ENCODE measurements around the gene ZBTB1. TPM values are rescaled to one million over a fixed set of nuclear protein-coding genes. Genes with fewer than 3 reads are reported as not detected.

ZBTB1 gene
- total and polyA plus RNA-seq, 2 experiments from 2014 or later = 28.5 to 31.4 TPM

DNA sequence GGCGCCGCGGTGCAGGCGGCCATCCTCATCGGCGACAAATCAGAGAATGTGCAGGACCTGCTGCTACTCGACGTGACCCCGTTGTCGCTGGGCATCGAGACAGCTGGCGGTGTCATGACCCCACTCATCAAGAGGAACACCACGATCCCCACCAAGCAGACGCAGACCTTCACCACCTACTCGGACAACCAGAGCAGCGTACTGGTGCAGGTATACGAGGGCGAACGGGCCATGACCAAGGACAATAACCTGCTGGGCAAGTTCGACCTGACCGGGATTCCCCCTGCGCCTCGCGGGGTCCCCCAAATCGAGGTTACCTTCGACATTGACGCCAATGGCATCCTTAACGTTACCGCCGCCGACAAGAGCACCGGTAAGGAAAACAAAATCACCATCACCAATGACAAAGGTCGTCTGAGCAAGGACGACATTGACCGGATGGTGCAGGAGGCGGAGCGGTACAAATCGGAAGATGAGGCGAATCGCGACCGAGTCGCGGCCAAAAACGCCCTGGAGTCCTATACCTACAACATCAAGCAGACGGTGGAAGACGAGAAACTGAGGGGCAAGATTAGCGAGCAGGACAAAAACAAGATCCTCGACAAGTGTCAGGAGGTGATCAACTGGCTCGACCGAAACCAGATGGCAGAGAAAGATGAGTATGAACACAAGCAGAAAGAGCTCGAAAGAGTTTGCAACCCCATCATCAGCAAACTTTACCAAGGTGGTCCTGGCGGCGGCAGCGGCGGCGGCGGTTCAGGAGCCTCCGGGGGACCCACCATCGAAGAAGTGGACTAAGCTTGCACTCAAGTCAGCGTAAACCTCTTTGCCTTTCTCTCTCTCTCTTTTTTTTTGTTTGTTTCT lies 37.6 kb downstream of the ZBTB1 start:
- H3K4me3 ChIP-seq = no peak overlapping the region
- TF ChIP-seq, protein P1, sequence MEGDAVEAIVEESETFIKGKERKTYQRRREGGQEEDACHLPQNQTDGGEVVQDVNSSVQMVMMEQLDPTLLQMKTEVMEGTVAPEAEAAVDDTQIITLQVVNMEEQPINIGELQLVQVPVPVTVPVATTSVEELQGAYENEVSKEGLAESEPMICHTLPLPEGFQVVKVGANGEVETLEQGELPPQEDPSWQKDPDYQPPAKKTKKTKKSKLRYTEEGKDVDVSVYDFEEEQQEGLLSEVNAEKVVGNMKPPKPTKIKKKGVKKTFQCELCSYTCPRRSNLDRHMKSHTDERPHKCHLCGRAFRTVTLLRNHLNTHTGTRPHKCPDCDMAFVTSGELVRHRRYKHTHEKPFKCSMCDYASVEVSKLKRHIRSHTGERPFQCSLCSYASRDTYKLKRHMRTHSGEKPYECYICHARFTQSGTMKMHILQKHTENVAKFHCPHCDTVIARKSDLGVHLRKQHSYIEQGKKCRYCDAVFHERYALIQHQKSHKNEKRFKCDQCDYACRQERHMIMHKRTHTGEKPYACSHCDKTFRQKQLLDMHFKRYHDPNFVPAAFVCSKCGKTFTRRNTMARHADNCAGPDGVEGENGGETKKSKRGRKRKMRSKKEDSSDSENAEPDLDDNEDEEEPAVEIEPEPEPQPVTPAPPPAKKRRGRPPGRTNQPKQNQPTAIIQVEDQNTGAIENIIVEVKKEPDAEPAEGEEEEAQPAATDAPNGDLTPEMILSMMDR (IDR thresholded peaks at IDR 0.05; ENCODE audit: low read depth, low read length) = no peak
- no peaks in the 10 kb centered on the region for H3K4me1 ChIP-seq (ENCODE audit: low read depth)
- H3K27ac ChIP-seq = no peak overlapping the region
- H3K27me3 ChIP-seq = peaks cover 9% of the 10 kb centered on the region
- DNase-seq (ENCODE audit: low read depth in 1 of 2, low spot score in 1 of 2) = no peak
- H3K9me3 ChIP-seq (ENCODE audit: low read depth) = no peaks in the 10 kb centered on the region
- no peaks in the 10 kb centered on the region for H3K36me3 ChIP-seq

DNA sequence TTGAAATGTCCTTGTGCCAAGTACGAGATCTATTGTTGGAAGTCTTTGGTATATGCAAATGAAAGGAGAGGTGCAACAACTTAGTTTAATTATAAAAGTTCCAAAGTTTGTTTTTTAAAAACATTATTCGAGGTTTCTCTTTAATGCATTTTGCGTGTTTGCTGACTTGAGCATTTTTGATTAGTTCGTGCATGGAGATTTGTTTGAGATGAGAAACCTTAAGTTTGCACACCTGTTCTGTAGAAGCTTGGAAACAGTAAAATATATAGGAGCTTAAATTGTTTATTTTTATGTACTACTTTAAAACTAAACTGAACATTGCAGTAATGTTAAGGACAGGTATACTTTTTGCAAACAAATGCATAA lies 38.2 kb downstream of the ZBTB1 start:
- DNase-seq (ENCODE audit: low read depth in 1 of 2, low spot score in 1 of 2) = no peak
- H3K4me1 ChIP-seq (ENCODE audit: low read depth) = no peaks in the 10 kb centered on the region
- TF ChIP-seq, protein P1 (IDR thresholded peaks at IDR 0.05; ENCODE audit: low read depth, low read length) = no peak

DNA sequence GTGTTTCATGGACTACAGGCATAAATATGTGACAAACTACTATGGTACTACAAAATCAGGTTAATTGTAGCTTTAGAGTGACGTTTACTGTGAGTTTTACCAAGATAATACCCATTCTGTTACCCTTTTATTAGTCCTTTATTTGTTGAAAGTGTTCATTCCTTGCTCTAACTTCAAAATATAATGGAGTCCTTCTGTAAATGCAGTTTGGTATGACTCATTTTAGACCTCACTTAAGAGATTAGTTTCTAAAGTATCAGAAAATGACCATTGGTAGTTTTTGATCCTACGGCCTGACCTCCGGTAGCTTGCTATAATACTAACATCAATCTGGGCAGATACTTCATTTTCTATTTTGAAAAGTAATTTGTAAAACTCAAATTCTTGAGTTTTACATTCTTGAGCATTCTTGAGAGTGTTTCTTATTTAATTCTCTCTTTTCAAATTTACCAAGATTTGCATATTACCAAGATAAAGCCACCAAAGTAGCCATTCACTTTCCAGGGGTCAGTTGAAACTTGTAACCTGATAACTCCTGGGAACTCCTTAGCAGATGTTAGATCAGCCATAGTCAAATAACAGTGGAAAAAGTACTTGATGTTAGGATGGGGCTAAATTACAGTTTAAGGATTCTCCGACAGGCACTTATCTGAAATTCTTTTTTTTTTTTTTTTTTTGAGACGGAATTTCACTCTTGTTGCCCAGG lies 40.2 kb downstream of the ZBTB1 start:
- DNase-seq (ENCODE audit: low read depth in 1 of 2, low spot score in 1 of 2) = no peak
- H3K36me3 ChIP-seq = no peaks in the 10 kb centered on the region
- H3K4me1 ChIP-seq (ENCODE audit: low read depth) = no peaks in the 10 kb centered on the region
- no peak overlapping the region for H3K27ac ChIP-seq
- TF ChIP-seq, protein P1 (IDR thresholded peaks at IDR 0.05; ENCODE audit: low read depth, low read length) = no peak
- H3K4me3 ChIP-seq = no peak overlapping the region
- H3K9me3 ChIP-seq (ENCODE audit: low read depth) = no peaks in the 10 kb centered on the region
- peaks cover 15% of the 10 kb centered on the region for H3K27me3 ChIP-seq

More for the DNA sequence above, 38.2 kb downstream of the ZBTB1 start:
- Histone ChIP-seq H3K27ac (no peak overlapping the region), H3K27me3 (peaks cover 9% of the 10 kb centered on the region), H3K36me3 (no peaks in the 10 kb centered on the region), H3K4me3 (no peak overlapping the region), H3K9me3 (ENCODE audit: low read depth) (no peaks in the 10 kb centered on the region)

DNA sequence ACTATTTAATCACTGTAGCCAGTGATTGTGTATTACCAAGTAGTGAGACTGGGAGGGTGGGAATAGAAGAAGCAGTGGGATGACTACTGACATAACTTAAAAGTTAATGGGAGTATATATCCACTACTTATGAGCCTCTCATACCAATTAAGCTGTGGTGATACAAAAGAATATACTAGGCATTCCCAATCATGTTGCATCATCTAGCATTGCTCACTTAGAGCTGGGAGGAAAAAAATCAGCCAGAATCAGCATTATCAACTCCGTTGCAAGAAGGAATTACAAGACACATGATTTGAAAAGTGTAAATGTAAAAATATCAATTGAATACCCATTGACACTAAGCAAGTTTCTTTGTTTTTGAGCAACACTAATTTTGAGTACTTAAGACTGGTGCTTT lies 44.4 kb downstream of the ZBTB1 start:
- H3K4me1 ChIP-seq (ENCODE audit: low read depth) = no peaks in the 10 kb centered on the region
- no peaks in the 10 kb centered on the region for H3K36me3 ChIP-seq
- TF ChIP-seq, protein P1 (IDR thresholded peaks at IDR 0.05; ENCODE audit: low read depth, low read length) = no peak
- no peak for DNase-seq (ENCODE audit: low read depth in 1 of 2, low spot score in 1 of 2)
- H3K9me3 ChIP-seq (ENCODE audit: low read depth) = no peaks in the 10 kb centered on the region
- H3K27me3 ChIP-seq = peaks cover 32% of the 10 kb centered on the region
- H3K4me3 ChIP-seq = no peak overlapping the region
- no peak overlapping the region for H3K27ac ChIP-seq

DNA sequence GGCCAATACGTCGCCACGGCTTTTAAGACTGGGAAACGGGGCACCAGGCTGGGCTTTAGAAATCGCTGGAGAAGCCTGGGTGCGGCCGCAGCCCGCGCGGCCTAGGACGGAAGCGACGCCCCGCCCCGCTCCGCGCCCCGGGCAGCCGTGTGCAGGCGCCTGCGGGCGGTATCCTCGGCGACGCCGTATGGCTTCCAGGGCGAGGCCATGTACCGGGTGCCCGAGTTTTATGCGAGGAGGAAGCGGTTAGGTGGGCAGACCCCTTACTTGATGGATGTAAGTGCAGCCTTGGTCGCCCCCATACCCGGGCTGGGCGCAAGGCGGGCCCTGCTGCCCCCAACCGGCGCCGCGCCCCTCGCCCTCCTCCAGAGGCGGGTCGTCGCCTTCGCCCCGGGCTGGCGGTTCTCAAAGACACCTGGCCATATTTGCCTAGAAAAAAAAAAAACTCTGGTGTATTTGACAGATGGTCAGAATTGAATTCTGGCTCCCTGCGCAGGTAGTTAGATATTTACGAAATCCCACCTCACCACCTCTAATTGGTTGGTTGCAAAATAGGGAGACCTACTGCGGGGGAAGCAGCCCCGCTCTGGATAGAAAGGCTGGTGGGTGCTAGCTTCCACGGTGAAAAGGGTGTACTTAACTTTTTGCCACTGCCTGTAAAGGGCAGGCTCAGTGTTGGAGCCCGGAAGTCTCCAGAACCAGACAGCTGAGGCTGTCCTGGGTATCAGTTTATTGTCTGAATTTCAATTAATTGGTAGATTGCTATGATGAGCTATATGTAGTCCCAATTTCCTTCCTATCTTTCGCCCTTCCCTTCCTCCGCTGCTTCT lies 45.4 kb downstream of the ZBTB1 start, which contains the start of gene PPP1R36:
Gene PPP1R36, plus strand, starts transcription at position 171 of the 830 bp plus-strand sequence. Its CDS starts 37 bp downstream, at position 208.
- TF ChIP-seq, protein P1 (IDR thresholded peaks at IDR 0.05; ENCODE audit: low read depth, low read length) = no peak
- H3K9me3 ChIP-seq (ENCODE audit: low read depth) = no peaks in the 10 kb centered on the region
- peaks cover 32% of the 10 kb centered on the region for H3K27me3 ChIP-seq
- H3K4me1 ChIP-seq (ENCODE audit: low read depth) = no peaks in the 10 kb centered on the region
- H3K27ac ChIP-seq = no peak within 1 kb of the TSS
- peak within 1 kb of the TSS; percentile 52 for H3K4me3 ChIP-seq
- no peaks in the 10 kb centered on the region for H3K36me3 ChIP-seq
- peak in 1 of 2 donors; percentile 62 for DNase-seq (ENCODE audit: low read depth in 1 of 2, low spot score in 1 of 2)

Data from cardiac muscle cell (in vitro differentiated cells and primary cell).